SU-DHL-6 (cell line): Measurements from ENCODE around the gene BORCS8.

Source experiments
- H2AFZ ChIP-seq: fragments of 200-600 bp; sonication (generic); 2 replicates; pipeline ENCODE4 v1.6.1; 2014; ENCODE audit warnings: low read depth, mild to moderate bottlenecking, moderate library complexity, mixed read lengths, antibody characterized with exemption, low read length; ENCODE audit not compliant: severe bottlenecking
- H3F3A ChIP-seq: fragments of 200-600 bp; shearing (Covaris generic); 2 replicates; pipeline ENCODE4 v1.6.0; 2016; ENCODE audit warnings: antibody characterized with exemption, mild to moderate bottlenecking; ENCODE audit not compliant: insufficient read depth
- H3K27ac ChIP-seq: fragments of 200-600 bp; sonication (generic); 2 replicates; pipeline ENCODE4 v1.5.1; 2016; ENCODE audit warnings: low read depth, mild to moderate bottlenecking, low read length, moderate library complexity, mixed read lengths
- H3K27me3 ChIP-seq: fragments of 200-600 bp; sonication (generic), shearing (Covaris generic); 2 replicates; pipeline ENCODE4 v1.6.0; 2014; ENCODE audit warnings: mild to moderate bottlenecking, low read length
- H3K36me3 ChIP-seq: fragments of 200-600 bp; sonication (generic); 2 replicates; pipeline ENCODE4 v1.6.1; 2014; ENCODE audit warnings: mild to moderate bottlenecking, low read length, mixed read lengths
- H3K4me2 ChIP-seq: fragments of 300-600, 200-600 bp; shearing (Covaris generic), sonication (generic); 2 replicates; pipeline ENCODE4 v1.6.0; 2014; ENCODE audit warnings: low read length, low read depth, mild to moderate bottlenecking; ENCODE audit not compliant: poor library complexity, severe bottlenecking
- H3K4me3 ChIP-seq: fragments of 200-600 bp; sonication (generic); 2 replicates; pipeline ENCODE4 v1.5.1; 2014; ENCODE audit warnings: antibody characterized with exemption, low read length, mild to moderate bottlenecking, mixed read lengths; ENCODE audit not compliant: insufficient read depth, poor library complexity, severe bottlenecking
- H3K79me2 ChIP-seq: fragments of 200-600 bp; sonication (generic); 2 replicates; pipeline ENCODE4 v1.6.1; 2014; ENCODE audit warnings: mild to moderate bottlenecking, low read length, moderate library complexity; ENCODE audit not compliant: insufficient read depth
- H3K9ac ChIP-seq: fragments of 200-600 bp; sonication (generic); 2 replicates; pipeline ENCODE4 v1.7.0; 2014; ENCODE audit warnings: mild to moderate bottlenecking, low read length
- H3K9me2 ChIP-seq: fragments of 200-600 bp; sonication (generic); replicated peaks from 2 replicates; pipeline ENCODE4 v1.6.1; 2014; ENCODE audit warnings: low read length; ENCODE audit not compliant: insufficient read depth
- H3K9me3 ChIP-seq: fragments of 200-600 bp; sonication (generic); 2 replicates; pipeline ENCODE4 v1.6.1; 2014; ENCODE audit warnings: low read length, mixed read lengths; ENCODE audit not compliant: insufficient read depth
- H4K20me1 ChIP-seq: fragments of 200-600 bp; sonication (generic); 2 replicates; pipeline ENCODE4 v1.6.1; 2014; ENCODE audit warnings: low read depth, mild to moderate bottlenecking, antibody characterized with exemption, low read length, moderate library complexity, mixed read lengths
- CTCF ChIP-seq: fragments of 200-600 bp; sonication (generic); IDR thresholded peaks from one replicate; pipeline ENCODE4 v1.5.1; 2017; ENCODE audit warnings: antibody characterized with exemption, mild to moderate bottlenecking, low read length, moderate library complexity; ENCODE audit not compliant: insufficient read depth, poor library complexity, severe bottlenecking
- EZH2phosphoT487 ChIP-seq: fragments of 200-600 bp; sonication (generic), shearing (Covaris generic); conservative IDR thresholded peaks from 2 replicates; pipeline ENCODE4 v1.6.1; 2018; ENCODE audit warnings: mild to moderate bottlenecking, antibody characterized with exemption, low read length, moderate library complexity, mixed read lengths

BORCS8 gene

GRCh38 chr19:19192078-19192882 lies at the start of gene BORCS8, which contains the start of gene RFXANK:
BORCS8 (minus strand) TSS chr19:19192152; CDS start chr19:19192117, 35 bp downstream.
RFXANK (plus strand) TSS chr19:19192258; CDS start chr19:19193947, 1,689 bp downstream.
- H2AFZ ChIP-seq, result peak within 1 kb of the TSS; percentile 84
- no peaks in the 10 kb centered on the region for H3K9me2 ChIP-seq
- peaks cover 40% of the 10 kb centered on the region for H3K79me2 ChIP-seq
- peak within 1 kb of the TSS; percentile 87 for H3K4me2 ChIP-seq
- TF ChIP-seq EZH2phosphoT487, result no peak
- no peaks in the 10 kb centered on the region for H3K9me3 ChIP-seq
- H3K27me3 ChIP-seq, result no peaks in the 10 kb centered on the region
- peak within 1 kb of the TSS; percentile 100 for H3K4me3 ChIP-seq
- peak within 1 kb of the TSS; percentile 93 for H3K9ac ChIP-seq
- H4K20me1 ChIP-seq, result no peaks in the 10 kb centered on the region
- H3K36me3 ChIP-seq, result no peaks in the 10 kb centered on the region
- peak within 1 kb of the TSS; percentile 94 for H3K27ac ChIP-seq
- peaks cover 3% of the 10 kb centered on the region; the same call in 1 of the 2 replicates for H3F3A ChIP-seq

GRCh38 chr19:19240476-19240875 lies 48.5 kb upstream of the BORCS8 start:
- no peak overlapping the region for H3K4me3 ChIP-seq
- no peaks in the 10 kb centered on the region for H3F3A ChIP-seq
- H3K9ac ChIP-seq, result no peak overlapping the region
- no peaks in the 10 kb centered on the region for H3K9me2 ChIP-seq
- H3K4me2 ChIP-seq, result no peak overlapping the region
- no peak overlapping the region for H3K27ac ChIP-seq
- no peaks in the 10 kb centered on the region for H4K20me1 ChIP-seq
- H3K79me2 ChIP-seq, result no peaks in the 10 kb centered on the region
- no peaks in the 10 kb centered on the region for H3K27me3 ChIP-seq
- H3K9me3 ChIP-seq, result no peaks in the 10 kb centered on the region
- no peak for TF ChIP-seq EZH2phosphoT487
- no peak for TF ChIP-seq CTCF
- no peak overlapping the region for H2AFZ ChIP-seq
- no peaks in the 10 kb centered on the region for H3K36me3 ChIP-seq

GRCh38 chr19:19239675-19240074 lies 47.7 kb upstream of the BORCS8 start:
- TF ChIP-seq EZH2phosphoT487, result no peak
- TF ChIP-seq CTCF, result no peak

More at GRCh38 chr19:19239675-19240074, 47.7 kb upstream of the BORCS8 start:
- no peaks in the 10 kb centered on the region for H3K27me3 ChIP-seq
- no peaks in the 10 kb centered on the region for H4K20me1 ChIP-seq
- H3F3A ChIP-seq, result no peaks in the 10 kb centered on the region
- H3K9ac ChIP-seq, result no peak overlapping the region
- H3K4me3 ChIP-seq, result no peak overlapping the region
- no peaks in the 10 kb centered on the region; the same call in 1 of the 2 replicates for H3K9me3 ChIP-seq
- no peaks in the 10 kb centered on the region for H3K9me2 ChIP-seq
- no peaks in the 10 kb centered on the region for H3K36me3 ChIP-seq
- no peaks in the 10 kb centered on the region for H3K79me2 ChIP-seq
- H2AFZ ChIP-seq, result no peak overlapping the region
- H3K27ac ChIP-seq, result no peak overlapping the region
- no peak overlapping the region for H3K4me2 ChIP-seq
